Immature natural killer cell (primary cell): ENCODE measurements around the gene AAR2. TPM values are rescaled to one million over a fixed set of nuclear protein-coding genes. Genes with fewer than 3 reads are reported as not detected.

ENCODE experiments used
- polyA plus RNA-seq, 3 donors: library from polyadenylated mRNA; unstranded; fragments of 300-500 nt; fragmentation: Illumina TruSeq; gene quantifications; one replicate each; pipeline ENCODE4 v1.2.3, GENCODE V29; 2021

The AAR2 gene
- polyA plus RNA-seq, 3 donors from 2014 or later: 41.5 to 55.9 (median 49.9) TPM

Other genes with a start within 250 kb of the AAR2 start
- gene EPB41L1, start 81.7 kb upstream of the AAR2 start, polyA plus RNA-seq: not detected
- 10 to 100 TPM in 2 of 3 donors, 1 to 10 TPM in 1; 9.0 to 29.0 (median 12.6) TPM for gene DLGAP4, start 69.9 kb downstream of the AAR2 start, polyA plus RNA-seq